ENCODE data around the gene HS3ST4.

The HS3ST4 gene

DNA sequence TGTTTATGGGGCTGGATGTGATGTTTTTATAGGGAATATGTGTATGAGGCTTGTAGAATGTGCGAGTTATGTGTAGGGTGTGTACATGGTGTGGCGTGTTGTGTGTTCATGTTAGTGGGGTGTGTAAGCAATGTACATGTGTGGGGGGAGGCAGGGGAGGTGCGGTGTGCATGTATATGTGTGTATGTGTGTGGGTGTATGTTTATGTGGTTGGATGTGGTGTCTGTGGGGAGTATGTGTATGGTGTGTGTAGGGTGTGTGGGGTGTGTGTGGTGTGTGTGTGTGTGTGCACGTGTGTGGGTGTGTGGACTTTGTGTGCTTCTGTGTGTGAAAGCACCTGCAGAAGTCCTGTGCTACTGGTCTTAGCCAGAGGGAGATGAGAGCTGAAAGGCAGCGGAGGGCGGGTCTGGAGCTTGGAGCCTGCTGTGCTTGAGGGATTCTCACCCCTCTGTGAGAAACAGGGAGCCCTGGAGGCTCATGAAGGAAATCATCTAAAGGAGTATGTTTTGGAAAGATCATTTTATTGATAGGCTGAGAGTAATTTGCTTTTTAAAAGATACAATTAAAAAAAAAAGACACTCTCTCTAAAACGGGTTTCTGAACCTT, 222.7 kb downstream of the HS3ST4 start:
- no peak for DNase-seq
- H3K4me3 ChIP-seq (ENCODE audit: low read depth in 1 of 2, low read length in 2 of 2) = no peak overlapping the region
- no peaks in the 10 kb centered on the region; the same call in 1 of the 2 replicates for H4K20me1 ChIP-seq (ENCODE audit: insufficient read depth, low read length)
- no peaks in the 10 kb centered on the region for H3K27me3 ChIP-seq (ENCODE audit: insufficient read depth, low read length, poor library complexity)
- TF ChIP-seq EZH2 (IDR thresholded peaks at IDR 0.05; ENCODE audit: borderline replicate concordance, low read depth, low read length, severe bottlenecking) = no peak
- TF ChIP-seq CTCF (IDR thresholded peaks at IDR 0.05; ENCODE audit: borderline replicate concordance, extremely low read depth, low read length, poor library complexity, severe bottlenecking) = no peak
- H3K36me3 ChIP-seq (ENCODE audit: insufficient read depth, low read length) = no peaks in the 10 kb centered on the region
- no peak overlapping the region for H3K4me2 ChIP-seq (ENCODE audit: insufficient read depth, low read length)
- H2AFZ ChIP-seq (ENCODE audit: low read depth, low read length) = no peak overlapping the region
- no peak for ATAC-seq (ENCODE audit: insufficient read depth, low read depth)
- no peaks in the 10 kb centered on the region for H3K4me1 ChIP-seq (ENCODE audit: insufficient read depth, low read length)
- no peak overlapping the region for H3K27ac ChIP-seq (ENCODE audit: low read length)
- no peaks in the 10 kb centered on the region for H3K9me3 ChIP-seq (ENCODE audit: insufficient read depth, low read length, severe bottlenecking)
- H3K9ac ChIP-seq (ENCODE audit: low read depth, low read length) = no peak overlapping the region
- H3K79me2 ChIP-seq (ENCODE audit: insufficient read depth, low read length) = no peaks in the 10 kb centered on the region

GRCh38 chr16:25916037-25916436, 224.3 kb downstream of the HS3ST4 start:
- Histone ChIP-seq H2AFZ (ENCODE audit: low read depth, low read length) (no peak overlapping the region), H3K27ac (ENCODE audit: low read length) (no peak overlapping the region), H3K9ac (ENCODE audit: low read depth, low read length) (no peak overlapping the region), H3K27me3 (ENCODE audit: insufficient read depth, low read length, poor library complexity) (no peaks in the 10 kb centered on the region), H3K9me3 (ENCODE audit: insufficient read depth, low read length, severe bottlenecking) (no peaks in the 10 kb centered on the region), H4K20me1 (ENCODE audit: insufficient read depth, low read length) (no peaks in the 10 kb centered on the region; the same call in 1 of the 2 replicates), H3K4me3 (ENCODE audit: low read depth in 1 of 2, low read length in 2 of 2) (no peak overlapping the region), H3K4me2 (ENCODE audit: insufficient read depth, low read length) (no peak overlapping the region), H3K79me2 (ENCODE audit: insufficient read depth, low read length) (no peaks in the 10 kb centered on the region), H3K36me3 (ENCODE audit: insufficient read depth, low read length) (no peaks in the 10 kb centered on the region), H3K4me1 (ENCODE audit: insufficient read depth, low read length) (no peaks in the 10 kb centered on the region)
- DNase-seq (no peak), ATAC-seq (ENCODE audit: insufficient read depth, low read depth) (no peak)
- TF ChIP-seq CTCF (IDR thresholded peaks at IDR 0.05; ENCODE audit: borderline replicate concordance, extremely low read depth, low read length, poor library complexity, severe bottlenecking) (no peak), EZH2 (IDR thresholded peaks at IDR 0.05; ENCODE audit: borderline replicate concordance, low read depth, low read length, severe bottlenecking) (no peak)

DNA sequence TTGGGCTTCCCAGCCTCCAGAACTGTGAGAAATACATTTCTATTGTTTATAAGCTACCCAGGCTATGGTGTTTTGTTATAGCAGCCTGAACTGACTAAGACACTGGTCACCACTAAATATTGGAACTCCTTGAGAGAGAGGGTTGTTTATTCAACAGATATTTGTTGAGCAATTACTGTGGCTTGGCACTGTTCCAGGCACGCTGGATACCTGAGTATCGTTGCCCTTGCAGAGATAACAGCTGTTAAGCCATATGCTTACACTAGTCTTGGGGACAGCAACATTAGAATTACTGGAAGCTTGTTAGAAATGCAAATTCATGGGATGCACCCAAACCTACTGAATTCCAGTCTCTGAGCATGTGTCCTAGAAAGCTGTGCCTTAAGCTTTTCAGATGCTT, 230.7 kb downstream of the HS3ST4 start:
- TF ChIP-seq EZH2 (IDR thresholded peaks at IDR 0.05; ENCODE audit: borderline replicate concordance, low read depth, low read length, severe bottlenecking) (no peak), CTCF (IDR thresholded peaks at IDR 0.05; ENCODE audit: borderline replicate concordance, extremely low read depth, low read length, poor library complexity, severe bottlenecking) (no peak)
- no peak for ATAC-seq (ENCODE audit: insufficient read depth, low read depth)
- Histone ChIP-seq H3K9me3 (ENCODE audit: insufficient read depth, low read length, severe bottlenecking) (no peaks in the 10 kb centered on the region), H4K20me1 (ENCODE audit: insufficient read depth, low read length) (no peaks in the 10 kb centered on the region; the same call in 1 of the 2 replicates), H3K9ac (ENCODE audit: low read depth, low read length) (no peak overlapping the region), H3K79me2 (ENCODE audit: insufficient read depth, low read length) (no peaks in the 10 kb centered on the region), H3K4me3 (ENCODE audit: low read depth in 1 of 2, low read length in 2 of 2) (no peak overlapping the region), H3K4me1 (ENCODE audit: insufficient read depth, low read length) (no peaks in the 10 kb centered on the region), H2AFZ (ENCODE audit: low read depth, low read length) (no peak overlapping the region), H3K27ac (ENCODE audit: low read length) (no peak overlapping the region), H3K27me3 (ENCODE audit: insufficient read depth, low read length, poor library complexity) (no peaks in the 10 kb centered on the region), H3K36me3 (ENCODE audit: insufficient read depth, low read length) (no peaks in the 10 kb centered on the region), H3K4me2 (ENCODE audit: insufficient read depth, low read length) (no peak overlapping the region)
- no peak for DNase-seq
